ENCODE results near the gene DKKL1. TPM values are rescaled to one million over a fixed set of nuclear protein-coding genes. Genes with fewer than 3 reads are reported as not detected.

The DKKL1 gene
- total RNA-seq, 1 experiment from 2014 or later, result 0.95 TPM

DNA sequence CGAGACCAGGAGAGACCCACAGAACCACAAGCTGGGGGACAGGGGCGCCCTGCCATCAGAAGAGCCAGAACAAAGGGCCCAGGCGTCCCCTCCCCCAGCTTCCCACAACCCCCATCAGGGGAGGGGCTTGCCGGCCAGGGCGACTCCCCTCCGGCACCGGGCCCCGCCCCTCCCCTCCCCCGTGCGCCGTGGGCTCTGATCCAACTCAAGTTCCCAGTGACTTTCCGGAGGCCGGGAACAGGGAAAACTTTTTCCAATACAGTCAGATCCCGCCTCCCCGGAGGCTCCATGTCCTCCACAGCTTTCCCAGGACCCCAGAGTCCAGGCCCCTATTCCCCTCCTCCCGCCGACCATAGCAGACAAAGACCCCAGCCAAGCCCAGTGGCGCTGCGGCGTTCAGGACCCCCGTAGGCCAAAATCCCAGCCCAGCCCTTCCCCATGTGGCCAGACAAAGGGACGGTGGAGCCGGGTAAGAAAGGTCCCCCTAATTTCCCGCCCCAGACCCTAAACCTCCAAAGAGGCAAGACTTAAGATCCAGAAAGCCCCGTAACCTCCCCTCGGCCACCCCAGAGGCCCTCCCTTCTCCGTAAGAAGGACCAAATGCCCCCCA lies 2.1 kb upstream of the DKKL1 start:
- H3K4me1 ChIP-seq (ENCODE audit: control insufficient read depth, insufficient read depth, low read length), result no peaks in the 10 kb centered on the region; the same call in 1 of the 2 replicates
- peaks cover 3% of the 10 kb centered on the region; the same call in 1 of the 2 replicates for H3K36me3 ChIP-seq (ENCODE audit: control insufficient read depth, insufficient read depth, low read length)
- TF ChIP-seq, protein P1, sequence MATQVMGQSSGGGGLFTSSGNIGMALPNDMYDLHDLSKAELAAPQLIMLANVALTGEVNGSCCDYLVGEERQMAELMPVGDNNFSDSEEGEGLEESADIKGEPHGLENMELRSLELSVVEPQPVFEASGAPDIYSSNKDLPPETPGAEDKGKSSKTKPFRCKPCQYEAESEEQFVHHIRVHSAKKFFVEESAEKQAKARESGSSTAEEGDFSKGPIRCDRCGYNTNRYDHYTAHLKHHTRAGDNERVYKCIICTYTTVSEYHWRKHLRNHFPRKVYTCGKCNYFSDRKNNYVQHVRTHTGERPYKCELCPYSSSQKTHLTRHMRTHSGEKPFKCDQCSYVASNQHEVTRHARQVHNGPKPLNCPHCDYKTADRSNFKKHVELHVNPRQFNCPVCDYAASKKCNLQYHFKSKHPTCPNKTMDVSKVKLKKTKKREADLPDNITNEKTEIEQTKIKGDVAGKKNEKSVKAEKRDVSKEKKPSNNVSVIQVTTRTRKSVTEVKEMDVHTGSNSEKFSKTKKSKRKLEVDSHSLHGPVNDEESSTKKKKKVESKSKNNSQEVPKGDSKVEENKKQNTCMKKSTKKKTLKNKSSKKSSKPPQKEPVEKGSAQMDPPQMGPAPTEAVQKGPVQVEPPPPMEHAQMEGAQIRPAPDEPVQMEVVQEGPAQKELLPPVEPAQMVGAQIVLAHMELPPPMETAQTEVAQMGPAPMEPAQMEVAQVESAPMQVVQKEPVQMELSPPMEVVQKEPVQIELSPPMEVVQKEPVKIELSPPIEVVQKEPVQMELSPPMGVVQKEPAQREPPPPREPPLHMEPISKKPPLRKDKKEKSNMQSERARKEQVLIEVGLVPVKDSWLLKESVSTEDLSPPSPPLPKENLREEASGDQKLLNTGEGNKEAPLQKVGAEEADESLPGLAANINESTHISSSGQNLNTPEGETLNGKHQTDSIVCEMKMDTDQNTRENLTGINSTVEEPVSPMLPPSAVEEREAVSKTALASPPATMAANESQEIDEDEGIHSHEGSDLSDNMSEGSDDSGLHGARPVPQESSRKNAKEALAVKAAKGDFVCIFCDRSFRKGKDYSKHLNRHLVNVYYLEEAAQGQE (IDR thresholded peaks at IDR 0.05; ENCODE audit: insufficient read depth in 1 of 2, low read depth in 2 of 2, low read length in 1 of 2), result no peak
- no peak for TF ChIP-seq SIN3A (IDR thresholded peaks at IDR 0.05; ENCODE audit: borderline replicate concordance, insufficient read depth, low read depth, low read length)
- TF ChIP-seq, protein P2, sequence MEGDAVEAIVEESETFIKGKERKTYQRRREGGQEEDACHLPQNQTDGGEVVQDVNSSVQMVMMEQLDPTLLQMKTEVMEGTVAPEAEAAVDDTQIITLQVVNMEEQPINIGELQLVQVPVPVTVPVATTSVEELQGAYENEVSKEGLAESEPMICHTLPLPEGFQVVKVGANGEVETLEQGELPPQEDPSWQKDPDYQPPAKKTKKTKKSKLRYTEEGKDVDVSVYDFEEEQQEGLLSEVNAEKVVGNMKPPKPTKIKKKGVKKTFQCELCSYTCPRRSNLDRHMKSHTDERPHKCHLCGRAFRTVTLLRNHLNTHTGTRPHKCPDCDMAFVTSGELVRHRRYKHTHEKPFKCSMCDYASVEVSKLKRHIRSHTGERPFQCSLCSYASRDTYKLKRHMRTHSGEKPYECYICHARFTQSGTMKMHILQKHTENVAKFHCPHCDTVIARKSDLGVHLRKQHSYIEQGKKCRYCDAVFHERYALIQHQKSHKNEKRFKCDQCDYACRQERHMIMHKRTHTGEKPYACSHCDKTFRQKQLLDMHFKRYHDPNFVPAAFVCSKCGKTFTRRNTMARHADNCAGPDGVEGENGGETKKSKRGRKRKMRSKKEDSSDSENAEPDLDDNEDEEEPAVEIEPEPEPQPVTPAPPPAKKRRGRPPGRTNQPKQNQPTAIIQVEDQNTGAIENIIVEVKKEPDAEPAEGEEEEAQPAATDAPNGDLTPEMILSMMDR (IDR thresholded peaks at IDR 0.05), result no peak
- no peak for TF ChIP-seq TCF7L2 (IDR thresholded peaks at IDR 0.05; ENCODE audit: low read depth, low read length)
- TF ChIP-seq POLR2AphosphoS5 (IDR thresholded peaks at IDR 0.05; ENCODE audit: low read depth, low read length), result no peak
- in situ Hi-C loops (cut with HindIII; ENCODE audit: low pct_unique_long_range_greater_than_20kb, low sequenced_read_pairs) (no loop called here), intact Hi-C loops (cut with micrococcal nuclease; ENCODE audit: unreplicated experiment) (no loop called here)
- BruUV-seq (replicated peaks), result TSS peak; percentile 73
- DNase-seq (ENCODE audit: low read depth, low spot score) (no peak), ATAC-seq (peak; percentile 6; the same call in 1 of the 2 replicates)
- POLR2A ChIA-PET, result interaction anchor here (0.6 to 1.2 kb wide), 4 partner anchors 22 to 646 kb away, joined by 3 to 7 read pairs (median 5); no protein-coding TSS in a partner anchor
- H3K9me3 ChIP-seq (ENCODE audit: control insufficient read depth, insufficient read depth, low read depth, low read length), result no peaks in the 10 kb centered on the region
- peak overlapping the region; percentile 77 for H3K27ac ChIP-seq (ENCODE audit: low read length)
- peak overlapping the region; percentile 60 to 77 for H3K4me3 ChIP-seq (ENCODE audit: low read depth in 2 of 2, low read length in 2 of 2)
- CTCF ChIA-PET, result no interaction called here
- H3K27me3 ChIP-seq (ENCODE audit: control insufficient read depth, insufficient read depth, low read length), result no peaks in the 10 kb centered on the region

DNA sequence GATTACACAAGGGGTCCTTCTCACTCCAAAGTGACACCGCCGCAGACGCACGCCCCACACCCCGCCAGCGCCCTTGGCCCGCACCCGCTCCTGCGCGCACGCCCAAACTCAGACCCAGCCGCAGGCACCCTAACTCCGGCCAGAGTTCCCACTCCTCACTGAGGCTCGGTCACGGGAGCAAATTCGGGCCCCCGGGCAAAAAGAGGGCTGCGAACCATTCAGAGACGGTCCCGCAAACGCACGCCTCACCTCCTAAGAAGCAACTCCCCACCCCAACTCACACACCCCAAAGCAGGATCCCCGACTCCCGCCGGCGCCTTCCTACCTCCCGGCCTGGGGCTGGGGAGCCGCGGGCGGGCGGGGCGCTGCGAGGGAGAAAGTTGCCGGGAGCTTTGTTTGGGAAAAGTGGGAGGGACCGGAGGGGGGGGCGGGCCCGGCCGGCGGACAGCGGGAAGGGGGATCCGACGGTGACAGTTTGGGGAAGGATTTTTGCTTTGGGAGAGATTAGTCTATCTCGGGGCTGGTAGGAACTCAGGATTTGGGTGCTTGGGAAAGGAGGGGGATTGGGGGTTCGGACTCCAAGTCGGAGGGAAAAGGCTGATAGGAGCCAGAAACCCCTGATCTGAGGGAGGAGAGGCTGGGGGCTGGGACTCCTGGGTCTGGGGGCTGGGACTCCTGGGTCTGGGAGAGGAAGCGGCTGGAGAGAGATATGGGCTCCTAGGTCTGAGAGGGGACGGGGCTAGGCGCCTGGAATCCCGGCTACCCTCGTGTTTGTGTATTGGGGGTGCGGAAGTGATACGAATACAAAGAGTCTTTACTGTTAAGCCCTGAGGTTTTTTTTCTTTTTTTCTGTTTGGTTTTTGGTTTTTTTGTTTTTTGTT lies 1.4 kb upstream of the DKKL1 start, which contains the start of gene TEAD2:
Gene TEAD2, minus strand, starts transcription at position 369 of the 881 bp plus-strand sequence. CDS start 2,341 bp downstream, outside the sequence.
- POLR2A ChIA-PET, result interaction anchor here (0.6 to 0.7 kb wide), 4 partner anchors 9 to 646 kb away, joined by 3 to 7 read pairs (median 6); no protein-coding TSS in a partner anchor
- ATAC-seq (no peak), DNase-seq (ENCODE audit: low read depth, low spot score) (no peak)
- H3K9me3 ChIP-seq (ENCODE audit: control insufficient read depth, insufficient read depth, low read depth, low read length), result no peaks in the 10 kb centered on the region
- no peaks in the 10 kb centered on the region; the same call in 1 of the 2 replicates for H3K4me1 ChIP-seq (ENCODE audit: control insufficient read depth, insufficient read depth, low read length)
- TF ChIP-seq POLR2AphosphoS5 (IDR thresholded peaks at IDR 0.05; ENCODE audit: low read depth, low read length) (no peak), SIN3A (IDR thresholded peaks at IDR 0.05; ENCODE audit: borderline replicate concordance, insufficient read depth, low read depth, low read length) (no peak), TCF7L2 (IDR thresholded peaks at IDR 0.05; ENCODE audit: low read depth, low read length) (no peak)
- TF ChIP-seq, protein P2 (IDR thresholded peaks at IDR 0.05), result no peak
- TF ChIP-seq, protein P1 (IDR thresholded peaks at IDR 0.05; ENCODE audit: insufficient read depth in 1 of 2, low read depth in 2 of 2, low read length in 1 of 2), result no peak
- no TSS peak for BruUV-seq (replicated peaks)
- H3K4me3 ChIP-seq (ENCODE audit: low read depth in 2 of 2, low read length in 2 of 2), result peak within 1 kb of the TSS; percentile 60 to 77
- CTCF ChIA-PET, result interaction anchor here (0.7 kb wide), 1 partner anchor 29 kb away, joined by 7 read pairs; no protein-coding TSS in a partner anchor
- H3K27ac ChIP-seq (ENCODE audit: low read length), result peak within 1 kb of the TSS; percentile 77
- in situ Hi-C loops (cut with HindIII; ENCODE audit: low pct_unique_long_range_greater_than_20kb, low sequenced_read_pairs), result no loop called here
- intact Hi-C loops (cut with micrococcal nuclease; ENCODE audit: unreplicated experiment), result no loop called here
- H3K27me3 ChIP-seq (ENCODE audit: control insufficient read depth, insufficient read depth, low read length), result no peaks in the 10 kb centered on the region
- peaks cover 3% of the 10 kb centered on the region; the same call in 1 of the 2 replicates for H3K36me3 ChIP-seq (ENCODE audit: control insufficient read depth, insufficient read depth, low read length)

All from Panc1 (cell line).